Stimulated activated CD4-positive, alpha-beta T cell treated with anti-CD3 and anti-CD28 coated beads, Interleukin-1b, Interleukin-23, amount 100 ng/mL, for 4 hours (primary cell): ENCODE results near the gene AGAP2.

Source experiments
- DNase-seq, 2 donors: peaks; one replicate each; pipeline ENCODE4 v3.0.0-alpha.2; 2020; ENCODE audit warnings: low read depth in 2 of 2

The AGAP2 gene

GRCh38 chr12:57753756-57754337 lies 15.3 kb upstream of the AGAP2 start:
- DNase-seq, result no peak

- no peak for DNase-seq
Observed at GRCh38 chr12:57752668-57753000, 14.1 kb upstream of the AGAP2 start.

GRCh38 chr12:57751788-57752667 lies 13.5 kb upstream of the AGAP2 start, which contains the start of gene CDK4:
TSS of gene CDK4 (minus strand) at chr12:57752310. CDS start at chr12:57751717, 593 bp downstream.
- peak; percentile 95 to 97 for DNase-seq

- no peak for DNase-seq
Observed at GRCh38 chr12:57751432-57751787, 12.9 kb upstream of the AGAP2 start.

- no peak for DNase-seq
Observed at GRCh38 chr12:57750561-57751431, 12.3 kb upstream of the AGAP2 start.

- DNase-seq, result no peak
Observed at GRCh38 chr12:57749061-57749460, 10.5 kb upstream of the AGAP2 start.

- DNase-seq, result no peak
Observed at GRCh38 chr12:57746025-57746424, 7.5 kb upstream of the AGAP2 start.

- DNase-seq, result no peak
Observed at GRCh38 chr12:57745485-57745881, 6.9 kb upstream of the AGAP2 start.

GRCh38 chr12:57744777-57745484 lies 6.4 kb upstream of the AGAP2 start, which contains the start of gene TSPAN31:
TSS of gene TSPAN31 (plus strand) at chr12:57745039. CDS start at chr12:57745155, 116 bp downstream.
- peak; percentile 88 to 90 for DNase-seq

- DNase-seq, result peak; percentile 56 to 63
Observed at GRCh38 chr12:57744194-57744776, 5.7 kb upstream of the AGAP2 start.

GRCh38 chr12:57743769-57744168 lies 5.2 kb upstream of the AGAP2 start:
- no peak for DNase-seq

GRCh38 chr12:57741844-57742738 lies 3.5 kb upstream of the AGAP2 start:
- DNase-seq, result peak; percentile 53 to 72

- no peak for DNase-seq
Observed at GRCh38 chr12:57741413-57741789, 2.9 kb upstream of the AGAP2 start.

- DNase-seq, result peak; percentile 37 to 59
Observed at GRCh38 chr12:57740656-57741412, 2.3 kb upstream of the AGAP2 start.

GRCh38 chr12:57739914-57740538 lies 1.5 kb upstream of the AGAP2 start:
- DNase-seq, result no peak

- DNase-seq, result no peak
Observed at GRCh38 chr12:57739387-57739786, 845 bp upstream of the AGAP2 start.

- DNase-seq, result no peak
Observed at GRCh38 chr12:57737467-57738460, 778 bp downstream of the AGAP2 start.
